ENCODE measurements around the gene BLZF1. TPM values are rescaled to one million over a fixed set of nuclear protein-coding genes. Genes with fewer than 3 reads are reported as not detected.
A peak's percentile ranks its signal among the peaks of the same experiment; 100 is the strongest.

BLZF1 gene
- total RNA-seq, 2 experiments from 2014 or later, result 7.1 to 14.3 TPM

- H3K4me1 ChIP-seq (ENCODE audit: insufficient read depth, low read length, poor library complexity, severe bottlenecking), result no peaks in the 10 kb centered on the region
- no peaks in the 10 kb centered on the region for H3K36me3 ChIP-seq (ENCODE audit: insufficient read depth, low read length)
- CTCF ChIA-PET (ENCODE audit: unreplicated experiment), result interaction anchor here (1.2 kb wide), 1 partner anchor 745 kb away, joined by 3 read pairs; no protein-coding TSS in a partner anchor
- POLR2A ChIA-PET, result interaction anchor here (0.6 to 1.7 kb wide), 5 partner anchors 20 to 902 kb away, joined by 3 to 5 read pairs (median 4); partner anchors contain the start of genes BLZF1 and NME7
- no peaks in the 10 kb centered on the region for H3K79me2 ChIP-seq (ENCODE audit: insufficient read depth, low read depth, low read length)
- H3K27ac ChIP-seq (ENCODE audit: low read depth, low read length, poor library complexity, severe bottlenecking), result no peak overlapping the region
- H4K20me1 ChIP-seq (ENCODE audit: insufficient read depth, low read length), result no peaks in the 10 kb centered on the region
- H3K4me3 ChIP-seq (ENCODE audit: low read depth, low read length, poor library complexity, severe bottlenecking), result no peak overlapping the region
- H2AFZ ChIP-seq (ENCODE audit: low read length), result no peak overlapping the region
- intact Hi-C loops (cut with micrococcal nuclease; ENCODE audit: unreplicated experiment), result loop anchor here (2.0 to 10.0 kb wide), 4 partner anchors 241 to 1004 kb away; partner anchors contain the start of gene ATP1B1
- no peaks in the 10 kb centered on the region; the same call in 1 of the 2 replicates for H3K9me3 ChIP-seq (ENCODE audit: low read length)
- BruUV-seq (replicated peaks), result no TSS peak
- TF ChIP-seq CTCF (conservative IDR thresholded peaks at IDR 0.05; ENCODE audit: low read length) (peak; percentile 96), EZH2phosphoT487 (IDR thresholded peaks at IDR 0.05; ENCODE audit: borderline replicate concordance, low read depth, low read length) (no peak)
- no peak overlapping the region for H3K4me2 ChIP-seq (ENCODE audit: low read length)
- no peaks in the 10 kb centered on the region for H3K9me2 ChIP-seq (ENCODE audit: insufficient read depth, low read length)
- peak; percentile 66 for DNase-seq (ENCODE audit: low spot score)
Observed at GRCh38 chr1:169348383-169349036, 19.5 kb upstream of the BLZF1 start.

- H2AFZ ChIP-seq (ENCODE audit: low read length), result no peak overlapping the region
- H3K79me2 ChIP-seq (ENCODE audit: insufficient read depth, low read depth, low read length), result no peaks in the 10 kb centered on the region
- no peaks in the 10 kb centered on the region for H3K9me2 ChIP-seq (ENCODE audit: insufficient read depth, low read length)
- H3K4me2 ChIP-seq (ENCODE audit: low read length), result no peak overlapping the region
- H3K4me1 ChIP-seq (ENCODE audit: insufficient read depth, low read length, poor library complexity, severe bottlenecking), result no peaks in the 10 kb centered on the region
- H3K4me3 ChIP-seq (ENCODE audit: low read depth, low read length, poor library complexity, severe bottlenecking), result no peak overlapping the region
- H3K36me3 ChIP-seq (ENCODE audit: insufficient read depth, low read length), result peaks cover 4% of the 10 kb centered on the region; the same call in 1 of the 2 replicates
- intact Hi-C loops (cut with micrococcal nuclease; ENCODE audit: unreplicated experiment), result loop anchor here (10.0 kb wide), 2 partner anchors 334 to 434 kb away; partner anchors contain the start of gene METTL18
- TF ChIP-seq CTCF (conservative IDR thresholded peaks at IDR 0.05; ENCODE audit: low read length) (no peak), EZH2phosphoT487 (IDR thresholded peaks at IDR 0.05; ENCODE audit: borderline replicate concordance, low read depth, low read length) (no peak)
- no peaks in the 10 kb centered on the region for H4K20me1 ChIP-seq (ENCODE audit: insufficient read depth, low read length)
- no TSS peak for BruUV-seq (replicated peaks)
- H3K9me3 ChIP-seq (ENCODE audit: low read length), result peaks cover 8% of the 10 kb centered on the region; the same call in 1 of the 2 replicates
- no peak overlapping the region for H3K27ac ChIP-seq (ENCODE audit: low read depth, low read length, poor library complexity, severe bottlenecking)
- no peak for DNase-seq (ENCODE audit: low spot score)
- ChIA-PET POLR2A (interaction anchor here (0.6 to 1.2 kb wide), 3 partner anchors 20 to 1088 kb away, joined by 3 read pairs; no protein-coding TSS in a partner anchor), CTCF (ENCODE audit: unreplicated experiment) (no interaction called here)
Observed at GRCh38 chr1:169360415-169360814, 7.6 kb upstream of the BLZF1 start.

GRCh38 chr1:169361281-169361680, 6.7 kb upstream of the BLZF1 start:
- Histone ChIP-seq H3K4me1 (ENCODE audit: insufficient read depth, low read length, poor library complexity, severe bottlenecking) (no peaks in the 10 kb centered on the region), H3K9me2 (ENCODE audit: insufficient read depth, low read length) (no peaks in the 10 kb centered on the region), H3K79me2 (ENCODE audit: insufficient read depth, low read depth, low read length) (no peaks in the 10 kb centered on the region), H4K20me1 (ENCODE audit: insufficient read depth, low read length) (no peaks in the 10 kb centered on the region), H3K36me3 (ENCODE audit: insufficient read depth, low read length) (peaks cover 4% of the 10 kb centered on the region; the same call in 1 of the 2 replicates), H2AFZ (ENCODE audit: low read length) (no peak overlapping the region), H3K9me3 (ENCODE audit: low read length) (peaks cover 15% of the 10 kb centered on the region; the same call in 1 of the 2 replicates), H3K4me3 (ENCODE audit: low read depth, low read length, poor library complexity, severe bottlenecking) (no peak overlapping the region), H3K4me2 (ENCODE audit: low read length) (no peak overlapping the region), H3K27ac (ENCODE audit: low read depth, low read length, poor library complexity, severe bottlenecking) (no peak overlapping the region)
- CTCF ChIA-PET (ENCODE audit: unreplicated experiment), result no interaction called here
- no peak for DNase-seq (ENCODE audit: low spot score)
- POLR2A ChIA-PET, result interaction anchor here (0.5 kb wide), 1 partner anchor 12 kb away, joined by 5 read pairs; no protein-coding TSS in a partner anchor
- TF ChIP-seq CTCF (conservative IDR thresholded peaks at IDR 0.05; ENCODE audit: low read length) (no peak), EZH2phosphoT487 (IDR thresholded peaks at IDR 0.05; ENCODE audit: borderline replicate concordance, low read depth, low read length) (no peak)
- BruUV-seq (replicated peaks), result no TSS peak
- intact Hi-C loops (cut with micrococcal nuclease; ENCODE audit: unreplicated experiment), result loop anchor here (10.0 kb wide), 2 partner anchors 334 to 434 kb away; partner anchors contain the start of gene METTL18

All from OCI-LY7 (cell line).